PFSK-1 (cell line): Measurements from ENCODE around the gene BEGAIN.

Source experiments
- POLR2AphosphoS5 ChIP-seq: IDR thresholded peaks from 2 replicates; pipeline ENCODE4 v1.6.1; 2012; ENCODE audit warnings: low read depth, mild to moderate bottlenecking, control low read depth, low read length, moderate library complexity
- SIN3A ChIP-seq: IDR thresholded peaks from 2 replicates; pipeline ENCODE4 v1.6.1; 2012; ENCODE audit warnings: mild to moderate bottlenecking, low read length, moderate library complexity, borderline replicate concordance; ENCODE audit not compliant: insufficient read depth
- TF ChIP-seq, protein P1 (sequence below), 2 experiments: IDR thresholded peaks; 2 replicates each; pipeline versions ENCODE4 v1.6.1 to v1.8.0; 2011 to 2012; ENCODE audit warnings: low read depth in 2 of 2, low read length in 2 of 2, control low read depth in 1 of 2, inconsistent platforms in 1 of 2, mild to moderate bottlenecking in 1 of 2, moderate library complexity in 1 of 2; ENCODE audit not compliant: insufficient read depth in 1 of 2

GRCh38 chr14:100539766-100540140 is 47.5 kb downstream of the BEGAIN start:
- TF ChIP-seq SIN3A, result no peak
- no peak for TF ChIP-seq POLR2AphosphoS5
- TF ChIP-seq, protein P1, sequence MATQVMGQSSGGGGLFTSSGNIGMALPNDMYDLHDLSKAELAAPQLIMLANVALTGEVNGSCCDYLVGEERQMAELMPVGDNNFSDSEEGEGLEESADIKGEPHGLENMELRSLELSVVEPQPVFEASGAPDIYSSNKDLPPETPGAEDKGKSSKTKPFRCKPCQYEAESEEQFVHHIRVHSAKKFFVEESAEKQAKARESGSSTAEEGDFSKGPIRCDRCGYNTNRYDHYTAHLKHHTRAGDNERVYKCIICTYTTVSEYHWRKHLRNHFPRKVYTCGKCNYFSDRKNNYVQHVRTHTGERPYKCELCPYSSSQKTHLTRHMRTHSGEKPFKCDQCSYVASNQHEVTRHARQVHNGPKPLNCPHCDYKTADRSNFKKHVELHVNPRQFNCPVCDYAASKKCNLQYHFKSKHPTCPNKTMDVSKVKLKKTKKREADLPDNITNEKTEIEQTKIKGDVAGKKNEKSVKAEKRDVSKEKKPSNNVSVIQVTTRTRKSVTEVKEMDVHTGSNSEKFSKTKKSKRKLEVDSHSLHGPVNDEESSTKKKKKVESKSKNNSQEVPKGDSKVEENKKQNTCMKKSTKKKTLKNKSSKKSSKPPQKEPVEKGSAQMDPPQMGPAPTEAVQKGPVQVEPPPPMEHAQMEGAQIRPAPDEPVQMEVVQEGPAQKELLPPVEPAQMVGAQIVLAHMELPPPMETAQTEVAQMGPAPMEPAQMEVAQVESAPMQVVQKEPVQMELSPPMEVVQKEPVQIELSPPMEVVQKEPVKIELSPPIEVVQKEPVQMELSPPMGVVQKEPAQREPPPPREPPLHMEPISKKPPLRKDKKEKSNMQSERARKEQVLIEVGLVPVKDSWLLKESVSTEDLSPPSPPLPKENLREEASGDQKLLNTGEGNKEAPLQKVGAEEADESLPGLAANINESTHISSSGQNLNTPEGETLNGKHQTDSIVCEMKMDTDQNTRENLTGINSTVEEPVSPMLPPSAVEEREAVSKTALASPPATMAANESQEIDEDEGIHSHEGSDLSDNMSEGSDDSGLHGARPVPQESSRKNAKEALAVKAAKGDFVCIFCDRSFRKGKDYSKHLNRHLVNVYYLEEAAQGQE (IDR thresholded peaks at IDR 0.05; ENCODE audit: insufficient read depth in 1 of 2, low read depth in 2 of 2, low read length in 2 of 2), result no peak
